Measurements from ENCODE around the gene SUN3. TPM values are rescaled to one million over a fixed set of nuclear protein-coding genes. Genes with fewer than 3 reads are reported as not detected.

The SUN3 gene
- total and polyA plus RNA-seq, 10 of the 15 experiments (the other 5 are each of a cell fraction or from before 2014, with no cell fraction given) = 0.29 to 0.48 TPM; not detected in 8

DNA sequence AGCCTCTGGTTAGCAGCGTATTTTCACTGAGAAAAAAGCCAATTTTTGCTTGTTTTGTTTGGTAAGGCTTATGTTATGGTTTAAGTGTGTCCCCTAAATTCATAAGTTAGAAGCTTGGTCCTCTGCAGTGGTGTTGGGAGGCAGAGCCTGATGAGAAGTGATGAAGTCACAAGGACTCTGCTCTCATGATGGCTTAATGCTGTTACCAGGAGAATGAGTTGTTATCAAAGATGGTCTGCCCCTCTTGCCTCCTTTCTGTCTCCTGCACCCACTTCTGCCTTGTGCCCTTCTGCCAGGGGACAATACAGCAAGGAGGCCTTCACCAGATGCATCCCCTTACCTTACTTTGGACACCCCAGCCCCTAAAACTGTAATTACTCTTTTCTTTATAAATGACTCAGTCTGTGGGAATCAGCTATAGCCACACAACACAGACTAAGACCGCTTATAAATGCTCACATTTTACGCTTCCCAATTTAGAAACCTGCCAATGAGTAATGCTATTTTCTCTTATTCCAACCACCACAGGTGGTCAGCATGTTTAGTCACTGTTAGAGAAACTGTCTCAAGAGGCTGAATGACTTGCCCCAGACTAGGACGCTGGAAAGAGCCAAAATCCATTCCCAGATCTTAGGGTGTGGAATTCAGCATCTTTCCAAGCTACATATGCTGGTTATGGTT, 74.5 kb downstream of the SUN3 start:
- peaks cover 2 to 3% of the 10 kb centered on the region in 2 experiments; a peak in 2 of 4 replicates for H3K36me3 ChIP-seq (ENCODE audit: control insufficient read depth in 2 of 2, insufficient read depth in 2 of 2, low read length in 1 of 2)
- ATAC-seq (peak; percentile 45; the same call in 2 of the 3 replicates), DNase-seq (ENCODE audit: low read depth, low spot score) (no peak), FAIRE-seq (peak; percentile 38)
- H3K4me3 ChIP-seq = no peak overlapping the region
- no peak overlapping the region for H3K4me2 ChIP-seq (ENCODE audit: control insufficient read depth, insufficient read depth)
- H2AFZ ChIP-seq (ENCODE audit: control insufficient read depth, low read depth, low read length) = no peak overlapping the region
- ChIA-PET SMC1A (ENCODE audit: uncharacterized antibody, unreplicated experiment) (interaction anchor here (1.2 kb wide), 1 partner anchor 10 kb away, joined by 3 read pairs; no protein-coding TSS in a partner anchor), RAD21 (ENCODE audit: unreplicated experiment) (no interaction called here), CTCF (interaction anchor here (2.2 to 2.4 kb wide), 2 partner anchors 10 to 34 kb away, joined by 7 to 18 read pairs; no protein-coding TSS in a partner anchor), POLR2A (no interaction called here)
- no peaks in the 10 kb centered on the region for H4K20me1 ChIP-seq (ENCODE audit: control insufficient read depth, insufficient read depth)
- intact Hi-C loops (cut with micrococcal nuclease; ENCODE audit: unreplicated experiment) = no loop called here
- peak; percentile 87 for TF ChIP-seq RUNX3 (IDR thresholded peaks at IDR 0.05; ENCODE audit: low read length)
- TF ChIP-seq, protein P1, sequence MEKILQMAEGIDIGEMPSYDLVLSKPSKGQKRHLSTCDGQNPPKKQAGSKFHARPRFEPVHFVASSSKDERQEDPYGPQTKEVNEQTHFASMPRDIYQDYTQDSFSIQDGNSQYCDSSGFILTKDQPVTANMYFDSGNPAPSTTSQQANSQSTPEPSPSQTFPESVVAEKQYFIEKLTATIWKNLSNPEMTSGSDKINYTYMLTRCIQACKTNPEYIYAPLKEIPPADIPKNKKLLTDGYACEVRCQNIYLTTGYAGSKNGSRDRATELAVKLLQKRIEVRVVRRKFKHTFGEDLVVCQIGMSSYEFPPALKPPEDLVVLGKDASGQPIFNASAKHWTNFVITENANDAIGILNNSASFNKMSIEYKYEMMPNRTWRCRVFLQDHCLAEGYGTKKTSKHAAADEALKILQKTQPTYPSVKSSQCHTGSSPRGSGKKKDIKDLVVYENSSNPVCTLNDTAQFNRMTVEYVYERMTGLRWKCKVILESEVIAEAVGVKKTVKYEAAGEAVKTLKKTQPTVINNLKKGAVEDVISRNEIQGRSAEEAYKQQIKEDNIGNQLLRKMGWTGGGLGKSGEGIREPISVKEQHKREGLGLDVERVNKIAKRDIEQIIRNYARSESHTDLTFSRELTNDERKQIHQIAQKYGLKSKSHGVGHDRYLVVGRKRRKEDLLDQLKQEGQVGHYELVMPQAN (conservative IDR thresholded peaks at IDR 0.05) = no peak
- no peak for TF ChIP-seq PAX8 (IDR thresholded peaks at IDR 0.05)
- TF ChIP-seq BCL11A (IDR thresholded peaks at IDR 0.05; ENCODE audit: low read depth, low read length) = 0 out of 2 replicates have a peak, but pooled peaks have one; percentile 14
- TF ChIP-seq, protein P2, sequence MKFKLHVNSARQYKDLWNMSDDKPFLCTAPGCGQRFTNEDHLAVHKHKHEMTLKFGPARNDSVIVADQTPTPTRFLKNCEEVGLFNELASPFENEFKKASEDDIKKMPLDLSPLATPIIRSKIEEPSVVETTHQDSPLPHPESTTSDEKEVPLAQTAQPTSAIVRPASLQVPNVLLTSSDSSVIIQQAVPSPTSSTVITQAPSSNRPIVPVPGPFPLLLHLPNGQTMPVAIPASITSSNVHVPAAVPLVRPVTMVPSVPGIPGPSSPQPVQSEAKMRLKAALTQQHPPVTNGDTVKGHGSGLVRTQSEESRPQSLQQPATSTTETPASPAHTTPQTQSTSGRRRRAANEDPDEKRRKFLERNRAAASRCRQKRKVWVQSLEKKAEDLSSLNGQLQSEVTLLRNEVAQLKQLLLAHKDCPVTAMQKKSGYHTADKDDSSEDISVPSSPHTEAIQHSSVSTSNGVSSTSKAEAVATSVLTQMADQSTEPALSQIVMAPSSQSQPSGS (IDR thresholded peaks at IDR 0.05; ENCODE audit: low read length) = peak; percentile 42; the same call in 1 of the 2 replicates
- TF ChIP-seq MEF2A (IDR thresholded peaks at IDR 0.05; ENCODE audit: insufficient read depth, low read depth, low read length) = peak; percentile 68
- TF ChIP-seq, protein P3, sequence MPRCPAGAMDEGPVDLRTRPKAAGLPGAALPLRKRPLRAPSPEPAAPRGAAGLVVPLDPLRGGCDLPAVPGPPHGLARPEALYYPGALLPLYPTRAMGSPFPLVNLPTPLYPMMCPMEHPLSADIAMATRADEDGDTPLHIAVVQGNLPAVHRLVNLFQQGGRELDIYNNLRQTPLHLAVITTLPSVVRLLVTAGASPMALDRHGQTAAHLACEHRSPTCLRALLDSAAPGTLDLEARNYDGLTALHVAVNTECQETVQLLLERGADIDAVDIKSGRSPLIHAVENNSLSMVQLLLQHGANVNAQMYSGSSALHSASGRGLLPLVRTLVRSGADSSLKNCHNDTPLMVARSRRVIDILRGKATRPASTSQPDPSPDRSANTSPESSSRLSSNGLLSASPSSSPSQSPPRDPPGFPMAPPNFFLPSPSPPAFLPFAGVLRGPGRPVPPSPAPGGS (IDR thresholded peaks at IDR 0.05; ENCODE audit: borderline replicate concordance, insufficient read depth, low read depth, low read length, poor library complexity, severe bottlenecking) = peak; percentile 51
- TF ChIP-seq CREM (IDR thresholded peaks at IDR 0.05; ENCODE audit: low read depth) = peak; percentile 40; the same call in 1 of the 2 replicates
- TF ChIP-seq CREB1 (IDR thresholded peaks at IDR 0.05; ENCODE audit: low read depth) = peak; percentile 36; the same call in 1 of the 2 replicates
- no peak for TF ChIP-seq IRF4 (IDR thresholded peaks at IDR 0.05; ENCODE audit: low read depth, low read length)
- peak; percentile 52 for TF ChIP-seq JUNB (IDR thresholded peaks at IDR 0.05)
- TF ChIP-seq CEBPB (IDR thresholded peaks at IDR 0.05; ENCODE audit: borderline replicate concordance in 1 of 2, low read depth in 2 of 2, low read length in 2 of 2) = peak in 1 of 2 experiments; percentile 56; a peak in 1 of 4 replicates
- peak; percentile 33; the same call in 1 of the 2 replicates for TF ChIP-seq FOXM1 (IDR thresholded peaks at IDR 0.05; ENCODE audit: low read depth, low read length)
- no peak for TF ChIP-seq SUPT20H (IDR thresholded peaks at IDR 0.05; ENCODE audit: borderline replicate concordance, control insufficient read depth, low read depth, low read length)
- TF ChIP-seq, protein P4, sequence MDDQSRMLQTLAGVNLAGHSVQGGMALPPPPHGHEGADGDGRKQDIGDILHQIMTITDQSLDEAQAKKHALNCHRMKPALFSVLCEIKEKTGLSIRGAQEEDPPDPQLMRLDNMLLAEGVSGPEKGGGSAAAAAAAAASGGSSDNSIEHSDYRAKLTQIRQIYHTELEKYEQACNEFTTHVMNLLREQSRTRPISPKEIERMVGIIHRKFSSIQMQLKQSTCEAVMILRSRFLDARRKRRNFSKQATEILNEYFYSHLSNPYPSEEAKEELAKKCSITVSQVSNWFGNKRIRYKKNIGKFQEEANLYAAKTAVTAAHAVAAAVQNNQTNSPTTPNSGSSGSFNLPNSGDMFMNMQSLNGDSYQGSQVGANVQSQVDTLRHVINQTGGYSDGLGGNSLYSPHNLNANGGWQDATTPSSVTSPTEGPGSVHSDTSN (IDR thresholded peaks at IDR 0.05; ENCODE audit: insufficient replicate concordance, low read depth, low read length) = no peak
- TF ChIP-seq MTA3 (IDR thresholded peaks at IDR 0.05; ENCODE audit: borderline replicate concordance, low read length) = peak; percentile 61; the same call in 1 of the 2 replicates
- peak; percentile 81 for TF ChIP-seq NFIC (IDR thresholded peaks at IDR 0.05; ENCODE audit: low read depth, low read length)
- no peak for TF ChIP-seq POLR2AphosphoS5 (IDR thresholded peaks at IDR 0.05; ENCODE audit: low read length)
- WGBS (ENCODE audit: insufficient coverage, insufficient replicate concordance, low lambda C conversion rate, missing lambda C conversion rate) = 94% methylated on average over 4 of the region's 4 CpGs
- no TSS peak for BruUV-seq (replicated peaks)
- H3K9me3 ChIP-seq (replicated peaks; ENCODE audit: control insufficient read depth, insufficient read depth, low read length) = no peaks in the 10 kb centered on the region
- H3K27me3 ChIP-seq (replicated peaks in 1 of 2; ENCODE audit: control insufficient read depth in 2 of 2, insufficient read depth in 2 of 2, low read length in 1 of 2) = no peaks in the 10 kb centered on the region
- no peak overlapping the region for H3K27ac ChIP-seq (ENCODE audit: control insufficient read depth, insufficient read depth)
- H3K9ac ChIP-seq (ENCODE audit: control insufficient read depth, insufficient read depth, low read length) = no peak overlapping the region
- in situ Hi-C loops (cut with MboI) = no loop called here
- H3K79me2 ChIP-seq (ENCODE audit: control insufficient read depth, insufficient read depth, low read length) = no peaks in the 10 kb centered on the region
- peaks cover 4% of the 10 kb centered on the region; the same call in 1 of the 2 replicates for H3K4me1 ChIP-seq (ENCODE audit: control insufficient read depth, insufficient read depth, low read length)

Data from GM12878 (cell line).